HG03108 (cell line): ENCODE data around the gene ATRAID.

Experiments
- ATAC-seq: cut with Tn5 transposase; IDR thresholded peaks from one replicate; pipeline ENCODE4 v1.9.1; 2021; ENCODE audit warnings: moderate library complexity; ENCODE audit not compliant: unreplicated experiment

The ATRAID gene

GRCh38 chr2:27217173-27218121 is 5.6 kb downstream of the ATRAID start, which contains the start of gene CAD:
Gene CAD, plus strand, starts transcription at chr2:27217369. Its CDS starts 183 bp downstream, at chr2:27217552.
- peak; percentile 77 for ATAC-seq

DNA sequence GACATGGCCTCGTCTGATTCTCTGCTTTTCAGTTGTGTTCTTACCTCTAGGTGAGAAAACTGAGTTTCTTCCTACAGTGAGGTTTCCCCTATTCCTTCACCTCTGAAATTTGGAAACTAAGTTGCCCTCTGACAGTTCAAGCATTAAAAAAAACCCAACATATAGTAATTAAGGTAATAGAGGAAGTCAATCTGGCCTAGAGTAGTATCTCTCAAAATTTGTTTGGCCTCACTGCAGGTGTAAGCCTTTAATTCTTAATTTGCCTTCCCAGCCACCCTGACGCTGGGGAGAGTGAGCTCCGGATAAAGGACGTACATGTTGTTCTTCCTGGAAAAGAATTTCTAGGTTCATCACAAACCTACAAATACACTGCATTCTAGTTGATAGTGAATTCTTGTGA is 6.8 kb downstream of the ATRAID start:
- ATAC-seq = no peak

DNA sequence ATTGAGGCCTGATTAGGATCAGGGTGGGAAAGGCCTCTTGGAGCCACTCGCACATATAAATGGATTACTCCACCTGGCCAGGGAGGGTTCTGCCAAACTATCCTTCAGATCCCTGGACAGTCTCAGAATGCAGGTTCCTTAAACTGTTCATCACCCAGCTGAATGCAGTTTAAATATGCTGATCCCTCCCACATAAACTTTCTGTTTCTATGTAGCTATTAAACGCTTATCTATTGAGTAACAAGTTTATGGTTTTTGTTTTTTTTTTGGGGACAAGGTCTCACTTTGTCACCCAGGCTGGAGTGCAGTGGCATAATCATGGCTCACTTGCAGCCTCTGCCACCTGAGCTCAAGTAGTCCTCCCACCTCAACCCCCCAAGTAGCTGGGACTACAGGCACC is 7.2 kb downstream of the ATRAID start:
- no peak for ATAC-seq

- no peak for ATAC-seq
Measured at GRCh38 chr2:27220091-27220490, 8.2 kb downstream of the ATRAID start.

GRCh38 chr2:27221166-27221565 is 9.3 kb downstream of the ATRAID start:
- ATAC-seq = no peak

GRCh38 chr2:27222407-27222806 is 10.6 kb downstream of the ATRAID start:
- no peak for ATAC-seq

- ATAC-seq = no peak
Measured at GRCh38 chr2:27223416-27223815, 11.6 kb downstream of the ATRAID start.

GRCh38 chr2:27225526-27225925 is 13.7 kb downstream of the ATRAID start:
- no peak for ATAC-seq

- no peak for ATAC-seq
Measured at GRCh38 chr2:27227501-27227900, 15.7 kb downstream of the ATRAID start.

- ATAC-seq = no peak
Measured at GRCh38 chr2:27231921-27232320, 20.1 kb downstream of the ATRAID start.

- no peak for ATAC-seq
Measured at GRCh38 chr2:27233341-27233740, 21.5 kb downstream of the ATRAID start.

DNA sequence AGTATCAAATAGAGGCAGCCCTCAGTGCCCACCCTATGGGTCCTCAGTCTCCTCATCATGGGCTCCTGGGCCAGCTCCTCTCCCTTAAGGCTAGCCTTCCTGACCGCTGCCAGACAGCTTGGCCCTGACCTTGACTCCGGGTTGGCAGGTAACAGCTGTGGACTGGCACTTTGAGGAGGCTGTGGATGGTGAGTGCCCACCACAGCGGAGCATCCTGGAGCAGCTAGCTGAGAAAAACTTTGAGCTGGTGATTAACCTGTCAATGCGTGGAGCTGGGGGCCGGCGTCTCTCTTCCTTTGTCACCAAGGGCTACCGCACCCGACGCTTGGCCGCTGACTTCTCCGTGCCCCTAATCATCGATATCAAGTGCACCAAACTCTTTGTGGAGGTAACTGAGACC is 24.3 kb downstream of the ATRAID start:
- ATAC-seq = no peak

DNA sequence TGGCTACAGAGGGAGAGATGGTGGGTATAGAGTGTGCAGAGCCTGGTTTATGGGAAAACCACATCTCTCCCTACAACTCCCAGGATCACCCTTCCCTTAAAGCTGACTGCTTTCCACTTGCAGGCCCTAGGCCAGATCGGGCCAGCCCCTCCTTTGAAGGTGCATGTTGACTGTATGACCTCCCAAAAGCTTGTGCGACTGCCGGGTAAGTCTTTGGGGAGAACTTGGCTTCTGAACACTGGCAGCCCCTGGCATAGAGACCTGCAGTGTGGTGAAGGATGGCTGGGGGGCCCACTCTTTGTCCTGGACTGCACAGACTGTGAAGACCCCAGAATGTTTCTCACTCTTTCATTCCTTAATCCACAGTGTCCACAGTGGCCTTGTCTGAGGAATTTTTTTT is 24.8 kb downstream of the ATRAID start:
- no peak for ATAC-seq

GRCh38 chr2:27237341-27237945 is 25.6 kb downstream of the ATRAID start:
- ATAC-seq = no peak

GRCh38 chr2:27238976-27239375 is 27.1 kb downstream of the ATRAID start:
- ATAC-seq = no peak

DNA sequence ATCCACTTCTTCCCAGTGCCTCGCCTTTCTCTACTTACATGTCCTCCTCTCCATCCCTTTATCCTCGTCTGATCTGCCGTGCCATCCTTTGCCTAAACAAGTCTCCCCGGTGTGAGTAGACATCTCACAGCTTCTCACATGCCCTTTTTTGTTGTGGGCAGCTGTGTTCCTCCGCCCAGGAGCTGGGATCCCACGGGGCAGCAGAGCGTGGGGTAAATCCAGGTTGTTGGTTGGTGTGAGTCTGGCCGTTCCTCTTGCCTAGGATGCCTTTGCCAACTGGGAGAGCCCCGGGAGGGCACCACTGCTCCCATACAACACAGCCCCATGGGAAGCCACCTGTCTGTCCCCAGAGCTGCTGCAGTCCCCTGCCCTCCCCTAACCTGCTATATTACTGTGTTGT is 28.6 kb downstream of the ATRAID start:
- no peak for ATAC-seq

DNA sequence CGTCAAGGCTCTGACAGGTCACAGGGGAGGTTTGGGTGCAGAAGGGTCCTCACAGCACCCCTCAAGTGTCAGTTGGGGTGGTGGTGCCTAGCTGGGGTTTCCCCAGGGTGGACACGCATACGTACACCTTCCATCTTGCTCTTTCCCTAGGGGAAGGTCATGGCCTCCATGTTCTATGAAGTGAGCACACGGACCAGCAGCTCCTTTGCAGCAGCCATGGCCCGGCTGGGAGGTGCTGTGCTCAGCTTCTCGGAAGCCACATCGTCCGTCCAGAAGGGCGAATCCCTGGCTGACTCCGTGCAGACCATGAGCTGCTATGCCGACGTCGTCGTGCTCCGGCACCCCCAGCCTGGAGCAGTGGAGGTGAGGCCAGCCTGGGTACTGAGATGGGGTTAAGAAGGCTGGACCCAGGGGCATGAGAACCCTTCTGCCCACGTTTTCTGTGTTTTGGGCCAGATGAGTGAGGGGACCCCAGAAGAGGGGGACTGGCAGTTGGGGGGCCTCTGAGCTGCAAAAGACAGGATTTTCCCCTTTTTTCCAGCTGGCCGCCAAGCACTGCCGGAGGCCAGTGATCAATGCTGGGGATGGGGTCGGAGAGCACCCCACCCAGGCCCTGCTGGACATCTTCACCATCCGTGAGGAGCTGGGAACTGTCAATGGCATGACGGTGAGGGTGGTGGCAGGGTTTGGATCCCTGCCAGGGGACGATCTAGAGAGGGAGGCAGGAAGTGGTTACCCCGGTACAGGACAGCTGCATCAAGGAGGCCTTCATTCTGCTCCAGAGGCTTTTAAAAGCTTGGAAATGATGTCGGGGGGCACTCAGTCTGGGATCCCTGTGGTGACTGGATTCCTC is 30.1 kb downstream of the ATRAID start:
- ATAC-seq = no peak

DNA sequence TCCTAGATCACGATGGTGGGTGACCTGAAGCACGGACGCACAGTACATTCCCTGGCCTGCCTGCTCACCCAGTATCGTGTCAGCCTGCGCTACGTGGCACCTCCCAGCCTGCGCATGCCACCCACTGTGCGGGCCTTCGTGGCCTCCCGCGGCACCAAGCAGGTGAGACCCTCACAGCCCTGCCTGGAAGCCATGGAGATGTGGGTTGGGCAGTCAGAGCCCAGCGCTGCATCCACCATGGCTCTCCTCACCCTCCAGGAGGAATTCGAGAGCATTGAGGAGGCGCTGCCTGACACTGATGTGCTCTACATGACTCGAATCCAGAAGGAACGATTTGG is 30.7 kb downstream of the ATRAID start:
- ATAC-seq = no peak

DNA sequence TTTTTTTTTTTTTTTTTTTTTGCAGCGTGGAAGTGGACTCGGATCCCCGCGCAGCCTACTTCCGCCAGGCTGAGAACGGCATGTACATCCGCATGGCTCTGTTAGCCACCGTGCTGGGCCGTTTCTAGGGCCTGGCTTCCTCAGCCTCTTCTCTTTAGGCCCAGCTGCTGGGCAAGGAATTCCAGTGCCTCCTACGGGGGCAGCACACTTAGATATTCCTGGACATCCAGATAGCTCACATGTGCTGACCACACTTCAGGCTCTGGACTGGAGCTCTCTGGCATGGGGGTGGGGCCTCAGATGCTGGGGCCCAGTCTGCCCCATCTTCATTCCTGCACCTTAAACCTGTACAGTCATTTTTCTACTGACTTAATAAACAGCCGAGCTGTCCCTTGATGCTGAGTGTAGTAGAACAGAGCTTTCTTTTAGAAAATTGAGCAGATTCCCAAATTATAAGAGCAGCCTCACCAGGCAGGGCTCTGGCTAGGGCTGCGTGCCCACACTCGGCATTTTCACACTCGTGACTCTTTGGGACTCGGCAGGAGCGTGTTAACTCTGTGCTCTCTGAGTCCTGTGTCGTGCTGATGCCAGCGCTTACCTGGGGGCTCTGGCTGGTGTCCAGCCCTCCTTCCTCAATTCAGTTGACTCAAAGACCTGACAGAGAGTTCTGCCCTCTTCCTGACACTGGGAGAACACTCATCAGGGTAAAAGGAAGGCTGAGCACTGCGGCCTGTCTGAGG is 31.7 kb downstream of the ATRAID start:
- ATAC-seq = no peak

DNA sequence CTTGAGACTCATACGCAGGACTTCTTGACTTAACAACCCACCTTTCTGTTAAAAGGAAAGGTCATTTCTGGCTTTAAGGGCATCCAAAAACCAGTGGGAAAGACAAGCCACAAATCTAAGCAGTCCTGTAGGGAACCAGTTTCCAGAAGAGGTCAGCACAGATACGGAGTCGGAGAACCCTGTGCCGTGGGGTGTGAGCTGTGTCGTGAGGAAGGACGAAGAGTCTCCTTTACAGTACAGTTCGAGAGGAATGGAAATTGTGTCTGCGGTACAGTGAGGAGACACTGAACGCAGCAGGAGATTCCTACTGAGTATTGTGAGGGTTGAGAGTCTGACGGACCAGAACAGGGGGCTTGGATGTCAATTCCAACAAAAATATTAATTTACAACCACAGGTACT is 33.3 kb downstream of the ATRAID start:
- no peak for ATAC-seq

DNA sequence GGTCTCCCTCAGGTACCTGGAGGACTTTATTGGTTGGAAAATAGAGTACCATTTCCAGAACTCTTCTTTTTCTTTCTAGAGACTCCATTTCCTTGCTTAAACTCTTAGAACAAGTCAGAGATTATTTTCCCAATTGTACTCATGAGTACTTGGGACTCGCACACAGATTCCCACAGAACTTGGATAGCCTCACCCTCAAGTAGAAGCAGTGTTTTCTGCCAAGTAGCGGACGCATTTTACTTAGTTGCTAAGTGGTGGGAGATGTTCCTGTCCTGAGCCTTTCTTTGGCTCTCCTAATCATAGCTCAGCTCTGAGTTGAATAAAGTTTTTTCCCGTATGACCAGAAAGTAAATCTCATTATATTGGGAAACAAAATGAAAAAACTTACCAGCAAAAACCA is 33.8 kb downstream of the ATRAID start:
- ATAC-seq = no peak
